Measurements from ENCODE around the gene TICAM2.

TICAM2 gene

DNA sequence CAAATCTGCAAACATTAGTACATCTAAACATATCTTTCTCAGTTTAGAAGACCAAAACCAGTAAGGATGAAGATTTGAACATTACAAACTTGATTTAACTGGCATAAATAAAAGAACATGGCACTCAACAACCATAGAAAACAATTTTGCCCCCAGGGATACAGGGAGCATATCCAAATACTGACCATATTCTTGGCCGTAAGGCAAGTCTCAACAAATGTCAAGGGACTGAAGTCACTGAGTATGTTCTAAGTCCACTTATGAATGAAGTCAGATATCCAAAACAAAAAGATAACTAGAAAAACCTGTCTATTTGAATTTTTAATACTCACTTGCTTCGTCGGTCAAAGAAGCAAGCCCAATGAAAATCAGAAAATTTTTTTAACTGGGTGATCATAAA is 71.9 kb downstream of the TICAM2 start:
- DNase-seq = no peak

All from CD4-positive, alpha-beta T cell treated with Interleukin-15 for 1 hour (primary cell).